ENCODE measurements around the gene SLX9. TPM values are rescaled to one million over a fixed set of nuclear protein-coding genes. Genes with fewer than 3 reads are reported as not detected.
"Not testable (repeated sequence)": the region's sequence is repeated elsewhere in the genome, so short reads cannot be mapped to it uniquely, and the experiment has no call there.

SLX9 gene
- total RNA-seq, 2 experiments from 2014 or later: 18.6 to 61.6 TPM

GRCh38 chr21:44911384-44912157, 28.3 kb upstream of the SLX9 start:
- H3K4me2 ChIP-seq (ENCODE audit: low read length): no peak overlapping the region; the same call in 1 of the 2 replicates
- ChIA-PET POLR2A (interaction anchor here (1.0 kb wide), 1 partner anchor 16 kb away, joined by 9 read pairs; no protein-coding TSS in a partner anchor), CTCF (ENCODE audit: unreplicated experiment) (interaction anchor here (0.6 kb wide), 1 partner anchor 16 kb away, joined by 5 read pairs; no protein-coding TSS in a partner anchor)
- BruUV-seq (replicated peaks): no TSS peak
- peak; percentile 48 for DNase-seq (ENCODE audit: low spot score)
- H2AFZ ChIP-seq (ENCODE audit: low read length): peak overlapping the region; percentile 72; the same call in 1 of the 2 replicates
- H3K9me3 ChIP-seq (ENCODE audit: low read length): no peaks in the 10 kb centered on the region
- H3K4me3 ChIP-seq (ENCODE audit: low read depth, low read length, poor library complexity, severe bottlenecking): no peak overlapping the region
- H3K36me3 ChIP-seq (ENCODE audit: insufficient read depth, low read length): no peaks in the 10 kb centered on the region
- peaks cover 39% of the 10 kb centered on the region for H3K4me1 ChIP-seq (ENCODE audit: insufficient read depth, low read length, poor library complexity, severe bottlenecking)
- no peak for TF ChIP-seq EZH2phosphoT487 (IDR thresholded peaks at IDR 0.05; ENCODE audit: borderline replicate concordance, low read depth, low read length)
- peak; percentile 70 for TF ChIP-seq CTCF (conservative IDR thresholded peaks at IDR 0.05; ENCODE audit: low read length)
- H3K9me2 ChIP-seq (ENCODE audit: insufficient read depth, low read length): no peaks in the 10 kb centered on the region
- peak overlapping the region; percentile 23 for H3K27ac ChIP-seq (ENCODE audit: low read depth, low read length, poor library complexity, severe bottlenecking)
- intact Hi-C loops (cut with micrococcal nuclease; ENCODE audit: unreplicated experiment): loop anchor here (2.0 kb wide), 1 partner anchor 19 kb away; no protein-coding TSS in a partner anchor
- no peaks in the 10 kb centered on the region for H3K79me2 ChIP-seq (ENCODE audit: insufficient read depth, low read depth, low read length)
- H4K20me1 ChIP-seq (ENCODE audit: insufficient read depth, low read length): no peaks in the 10 kb centered on the region

DNA sequence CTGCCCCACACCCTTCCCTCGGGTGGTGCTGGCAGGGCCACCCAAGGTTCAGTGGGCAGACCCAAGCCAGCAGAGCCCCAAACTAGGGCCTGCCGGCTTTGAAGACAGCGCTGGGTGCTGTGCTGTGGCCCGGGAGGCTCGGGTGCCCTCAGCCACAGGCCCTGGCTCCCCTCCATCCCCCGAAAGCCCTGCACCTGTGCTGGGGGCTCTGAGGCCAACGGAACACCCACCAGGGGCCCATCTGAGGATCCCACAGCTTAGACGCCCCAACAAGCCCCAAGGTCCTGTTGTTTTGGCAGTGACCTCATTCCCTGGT, 27.7 kb upstream of the SLX9 start:
- Histone ChIP-seq H3K27ac (ENCODE audit: low read depth, low read length, poor library complexity, severe bottlenecking) (peak overlapping the region; percentile 23), H3K4me2 (ENCODE audit: low read length) (no peak overlapping the region; the same call in 1 of the 2 replicates), H4K20me1 (ENCODE audit: insufficient read depth, low read length) (no peaks in the 10 kb centered on the region), H3K9me2 (ENCODE audit: insufficient read depth, low read length) (no peaks in the 10 kb centered on the region), H3K9me3 (ENCODE audit: low read length) (no peaks in the 10 kb centered on the region), H3K36me3 (ENCODE audit: insufficient read depth, low read length) (no peaks in the 10 kb centered on the region), H3K4me3 (ENCODE audit: low read depth, low read length, poor library complexity, severe bottlenecking) (no peak overlapping the region), H3K79me2 (ENCODE audit: insufficient read depth, low read depth, low read length) (no peaks in the 10 kb centered on the region), H2AFZ (ENCODE audit: low read length) (peak overlapping the region; percentile 72; the same call in 1 of the 2 replicates), H3K4me1 (ENCODE audit: insufficient read depth, low read length, poor library complexity, severe bottlenecking) (peaks cover 41% of the 10 kb centered on the region)
- ChIA-PET CTCF (ENCODE audit: unreplicated experiment) (no interaction called here), POLR2A (interaction anchor here (1.0 kb wide), 1 partner anchor 15 kb away, joined by 9 read pairs; no protein-coding TSS in a partner anchor)
- TF ChIP-seq CTCF (conservative IDR thresholded peaks at IDR 0.05; ENCODE audit: low read length): no peak
- TF ChIP-seq EZH2phosphoT487 (IDR thresholded peaks at IDR 0.05; ENCODE audit: borderline replicate concordance, low read depth, low read length): no peak
- BruUV-seq (replicated peaks): no TSS peak
- no peak for DNase-seq (ENCODE audit: low spot score)
- intact Hi-C loops (cut with micrococcal nuclease; ENCODE audit: unreplicated experiment): no loop called here

- POLR2A ChIA-PET: interaction anchor here (0.7 to 1.0 kb wide), 2 partner anchors 15 to 122 kb away, joined by 4 to 9 read pairs; no protein-coding TSS in a partner anchor
- H2AFZ ChIP-seq (ENCODE audit: low read length); BruUV-seq (replicated peaks); H3K36me3 ChIP-seq (ENCODE audit: insufficient read depth, low read length); intact Hi-C loops (cut with micrococcal nuclease; ENCODE audit: unreplicated experiment); H3K79me2 ChIP-seq (ENCODE audit: insufficient read depth, low read depth, low read length); H3K4me3 ChIP-seq (ENCODE audit: low read depth, low read length, poor library complexity, severe bottlenecking); H3K27ac ChIP-seq (ENCODE audit: low read depth, low read length, poor library complexity, severe bottlenecking); H3K9me3 ChIP-seq (ENCODE audit: low read length); DNase-seq (ENCODE audit: low spot score); H4K20me1 ChIP-seq (ENCODE audit: insufficient read depth, low read length); H3K9me2 ChIP-seq (ENCODE audit: insufficient read depth, low read length): not testable (repeated sequence)
- CTCF ChIA-PET (ENCODE audit: unreplicated experiment): interaction anchor here (0.6 kb wide), 1 partner anchor 19 kb away, joined by 17 read pairs; no protein-coding TSS in a partner anchor
- Histone ChIP-seq H3K4me2 (ENCODE audit: low read length) (peak overlapping the region; percentile 54; the same call in 1 of the 2 replicates), H3K4me1 (ENCODE audit: insufficient read depth, low read length, poor library complexity, severe bottlenecking) (peaks cover 41% of the 10 kb centered on the region)
Observed at GRCh38 chr21:44912506-44913412, 27.1 kb upstream of the SLX9 start.
